GM19193 (cell line): ENCODE results near the gene DVL2.
A peak's percentile ranks its signal among the peaks of the same experiment; 100 is the strongest.

Experiments
- POLR2A ChIP-seq: IDR thresholded peaks from 4 replicates; pipeline ENCODE4 v1.6.1; 2011; ENCODE audit not compliant: insufficient read depth, insufficient read length; ENCODE audit errors: extremely low read depth

The DVL2 gene

GRCh38 chr17:7261379-7262191 lies 27.3 kb upstream of the DVL2 start:
- no peak for TF ChIP-seq POLR2A

GRCh38 chr17:7260651-7261378 lies 26.5 kb upstream of the DVL2 start:
- peak; percentile 10 for TF ChIP-seq POLR2A

GRCh38 chr17:7260151-7260550 lies 25.8 kb upstream of the DVL2 start:
- no peak for TF ChIP-seq POLR2A

GRCh38 chr17:7259555-7259889 lies 25.2 kb upstream of the DVL2 start:
- TF ChIP-seq POLR2A: no peak

- TF ChIP-seq POLR2A: no peak
Observed at GRCh38 chr17:7258731-7259554, 24.6 kb upstream of the DVL2 start.

GRCh38 chr17:7256766-7257456 lies 22.6 kb upstream of the DVL2 start:
- no peak for TF ChIP-seq POLR2A

- no peak for TF ChIP-seq POLR2A
Observed at GRCh38 chr17:7254511-7254910, 20.2 kb upstream of the DVL2 start.

- TF ChIP-seq POLR2A: no peak
Observed at GRCh38 chr17:7253082-7253481, 18.8 kb upstream of the DVL2 start.

- peak; percentile 91 for TF ChIP-seq POLR2A
Observed at GRCh38 chr17:7252176-7253043, 18.1 kb upstream of the DVL2 start, which contains the start of gene ELP5. Gene ELP5, plus strand, starts transcription at chr17:7252215. Its CDS starts 336 bp downstream, at chr17:7252551.

- TF ChIP-seq POLR2A: no peak
Observed at GRCh38 chr17:7251661-7252175, 17.4 kb upstream of the DVL2 start, which contains the start of gene CTDNEP1. Gene CTDNEP1, minus strand, starts transcription at chr17:7251734. Its CDS starts 438 bp downstream, at chr17:7251296.

GRCh38 chr17:7250695-7251627 lies 16.6 kb upstream of the DVL2 start:
- no peak for TF ChIP-seq POLR2A

GRCh38 chr17:7249830-7250229 lies 15.5 kb upstream of the DVL2 start:
- no peak for TF ChIP-seq POLR2A
